IMR-90 (cell line): Measurements from ENCODE around the gene YLPM1.

Source experiments
- CEBPB ChIP-seq: IDR thresholded peaks from 2 replicates; pipeline ENCODE4 v1.6.1; 2012; ENCODE audit warnings: low read depth, low read length, improper control_type of control experiment
- MAFK ChIP-seq: IDR thresholded peaks from 2 replicates; pipeline ENCODE4 v1.6.1; 2012; ENCODE audit warnings: low read depth, low read length, improper control_type of control experiment
- POLR2A ChIP-seq: IDR thresholded peaks from 2 replicates; pipeline ENCODE4 v1.6.1; 2012; ENCODE audit warnings: mild to moderate bottlenecking, low read depth, low read length
- RAD21 ChIP-seq: IDR thresholded peaks from 2 replicates; pipeline ENCODE4 v1.6.1; 2012; ENCODE audit warnings: low read length, improper control_type of control experiment
- RCOR1 ChIP-seq: IDR thresholded peaks from 2 replicates; pipeline ENCODE4 v1.6.1; 2012; ENCODE audit warnings: mild to moderate bottlenecking, low read length, improper control_type of control experiment; ENCODE audit not compliant: insufficient replicate concordance
- RFX5 ChIP-seq: IDR thresholded peaks from 2 replicates; pipeline ENCODE4 v1.8.0; 2012; ENCODE audit warnings: low read depth, mild to moderate bottlenecking, low read length, moderate library complexity
- SMC3 ChIP-seq: fragments of 150-350 bp; IDR thresholded peaks from 2 replicates; pipeline ENCODE4 v1.6.1; 2016; ENCODE audit warnings: low read depth, mild to moderate bottlenecking, antibody characterized with exemption, low read length, moderate library complexity
- TF ChIP-seq, protein P1 (sequence below): conservative IDR thresholded peaks from 2 replicates; pipeline ENCODE4 v1.5.1; 2012; ENCODE audit warnings: mild to moderate bottlenecking, low read depth, low read length, improper control_type of control experiment

GRCh38 chr14:74763803-74764531 is 851 bp downstream of the YLPM1 start:
- TF ChIP-seq, protein P1, sequence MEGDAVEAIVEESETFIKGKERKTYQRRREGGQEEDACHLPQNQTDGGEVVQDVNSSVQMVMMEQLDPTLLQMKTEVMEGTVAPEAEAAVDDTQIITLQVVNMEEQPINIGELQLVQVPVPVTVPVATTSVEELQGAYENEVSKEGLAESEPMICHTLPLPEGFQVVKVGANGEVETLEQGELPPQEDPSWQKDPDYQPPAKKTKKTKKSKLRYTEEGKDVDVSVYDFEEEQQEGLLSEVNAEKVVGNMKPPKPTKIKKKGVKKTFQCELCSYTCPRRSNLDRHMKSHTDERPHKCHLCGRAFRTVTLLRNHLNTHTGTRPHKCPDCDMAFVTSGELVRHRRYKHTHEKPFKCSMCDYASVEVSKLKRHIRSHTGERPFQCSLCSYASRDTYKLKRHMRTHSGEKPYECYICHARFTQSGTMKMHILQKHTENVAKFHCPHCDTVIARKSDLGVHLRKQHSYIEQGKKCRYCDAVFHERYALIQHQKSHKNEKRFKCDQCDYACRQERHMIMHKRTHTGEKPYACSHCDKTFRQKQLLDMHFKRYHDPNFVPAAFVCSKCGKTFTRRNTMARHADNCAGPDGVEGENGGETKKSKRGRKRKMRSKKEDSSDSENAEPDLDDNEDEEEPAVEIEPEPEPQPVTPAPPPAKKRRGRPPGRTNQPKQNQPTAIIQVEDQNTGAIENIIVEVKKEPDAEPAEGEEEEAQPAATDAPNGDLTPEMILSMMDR: no peak
- TF ChIP-seq POLR2A (no peak), SMC3 (no peak), MAFK (no peak), RAD21 (no peak), CEBPB (no peak), RFX5 (no peak), RCOR1 (no peak)
